Effector CD8-positive, alpha-beta T cell (primary cell): Measurements from ENCODE around the gene SALL2.
"Not testable (repeated sequence)": the region's sequence is repeated elsewhere in the genome, so short reads cannot be mapped to it uniquely, and the experiment has no call there.

Experiments used
- DNase-seq: peaks from one replicate; lab custom pipeline; 2025; lab: John Stamatoyannopoulos, UW
- total RNA-seq, 4 experiments: gene quantifications; one replicate each; lab custom pipeline; 2026; lab: John Stamatoyannopoulos, UW

SALL2 gene
- total RNA-seq = 0.39 to 8.0 (median 3.3) reads per million in 4 experiments

DNA sequence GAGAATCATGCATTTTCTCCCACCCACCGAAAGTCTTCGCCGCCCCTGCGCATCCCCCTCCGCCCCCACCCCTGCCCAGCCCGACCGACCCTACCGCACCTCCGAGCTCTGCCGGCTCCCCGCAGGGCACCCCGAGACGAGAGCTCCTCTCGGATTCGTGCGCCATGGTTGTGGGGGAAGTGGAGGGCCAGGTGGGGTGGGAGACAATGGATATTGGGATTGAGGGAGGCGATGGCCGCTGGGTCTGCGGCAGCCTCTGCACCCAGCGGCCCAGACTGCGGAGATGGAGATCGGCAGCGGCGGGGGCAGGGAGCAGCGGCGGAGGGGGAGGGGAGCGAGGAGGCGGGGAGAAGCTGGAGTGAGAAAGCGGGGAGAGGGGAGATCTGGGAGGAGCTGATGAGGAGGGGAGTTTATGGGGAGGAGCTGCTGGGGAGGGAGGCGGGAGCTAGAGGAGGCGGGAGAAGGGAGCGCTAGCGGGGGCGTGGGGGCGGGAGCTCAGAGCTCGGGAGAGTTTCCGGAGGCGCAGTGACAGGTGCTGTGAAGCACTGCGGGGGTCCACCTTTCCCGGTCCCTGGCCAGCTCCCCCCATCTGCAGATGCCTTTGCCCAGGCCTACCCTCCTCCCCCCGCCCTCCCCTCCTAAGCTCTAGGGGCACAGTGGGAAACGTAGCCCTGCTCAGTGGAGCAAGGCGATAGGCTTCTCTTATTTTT lies at the start of gene SALL2:
SALL2 (minus strand) TSS at position 385 of the 710 bp plus-strand sequence; CDS start at position 166, 219 bp downstream.
- DNase-seq = peak; percentile 69

GRCh38 chr14:21575661-21576060 lies 49.5 kb upstream of the SALL2 start:
- no peak for DNase-seq

- no peak for DNase-seq
Measured at GRCh38 chr14:21572604-21573003, 46.5 kb upstream of the SALL2 start.

DNA sequence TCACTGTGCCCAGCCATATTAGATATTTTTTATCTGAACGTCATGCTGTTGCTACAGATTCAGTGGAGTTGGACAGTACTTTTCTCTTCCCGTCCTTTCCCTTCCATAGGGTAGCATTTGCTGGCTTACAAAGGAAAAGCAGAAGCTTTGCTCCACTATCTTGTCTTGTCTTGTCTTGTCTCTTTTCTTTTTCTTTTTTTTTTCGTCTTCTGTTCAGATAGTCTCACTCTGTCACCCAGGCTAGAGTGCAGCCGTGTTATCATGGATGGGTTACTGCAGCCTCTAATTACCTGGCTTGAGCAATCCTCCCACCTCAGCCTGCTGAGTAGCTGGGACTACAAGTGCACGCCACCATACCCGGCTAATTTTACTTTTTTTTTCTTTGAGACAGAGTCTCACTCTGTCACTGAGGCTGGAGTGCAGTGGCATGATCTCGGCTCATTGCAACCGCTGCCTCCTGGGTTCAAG lies 32.6 kb upstream of the SALL2 start:
- no peak for DNase-seq

GRCh38 chr14:21557084-21557901 lies 31.1 kb upstream of the SALL2 start:
- peak; percentile 72 for DNase-seq

DNA sequence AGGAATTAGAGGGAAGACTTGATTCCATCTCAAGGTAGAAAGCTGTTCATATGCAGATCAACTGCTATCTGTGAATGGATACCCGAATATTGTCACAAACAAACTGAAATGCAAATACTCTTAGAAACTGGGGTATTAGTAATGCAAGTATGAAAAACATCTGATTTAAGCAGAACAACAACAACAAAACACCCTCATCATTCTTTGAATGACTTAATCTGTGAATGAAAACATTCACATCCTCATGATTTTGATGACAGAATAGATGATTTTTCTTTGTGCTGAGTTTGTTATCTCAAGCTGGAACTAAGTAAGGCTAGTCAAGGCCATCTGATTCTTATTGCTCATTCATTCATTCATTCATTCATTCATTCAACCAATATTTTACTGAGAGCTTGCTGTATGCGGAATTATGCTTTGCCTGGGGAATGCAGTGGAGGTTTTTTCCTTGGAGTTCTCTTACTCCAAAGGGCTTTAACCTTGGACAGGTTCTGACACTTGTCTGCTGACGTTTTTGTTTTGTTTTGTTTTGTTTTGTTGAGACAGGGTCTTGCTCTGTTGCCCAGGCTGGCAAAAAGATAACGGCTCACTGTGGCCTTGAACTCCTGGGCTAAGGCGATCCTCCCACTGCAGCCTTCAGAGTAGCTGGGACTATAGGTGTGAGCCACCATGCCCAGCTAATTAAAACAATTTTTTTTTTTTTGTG lies 30.4 kb upstream of the SALL2 start:
- no peak for DNase-seq

GRCh38 chr14:21553266-21553665 lies 27.1 kb upstream of the SALL2 start:
- no peak for DNase-seq

GRCh38 chr14:21544588-21544987 lies 18.4 kb upstream of the SALL2 start:
- not testable (repeated sequence) for DNase-seq

DNA sequence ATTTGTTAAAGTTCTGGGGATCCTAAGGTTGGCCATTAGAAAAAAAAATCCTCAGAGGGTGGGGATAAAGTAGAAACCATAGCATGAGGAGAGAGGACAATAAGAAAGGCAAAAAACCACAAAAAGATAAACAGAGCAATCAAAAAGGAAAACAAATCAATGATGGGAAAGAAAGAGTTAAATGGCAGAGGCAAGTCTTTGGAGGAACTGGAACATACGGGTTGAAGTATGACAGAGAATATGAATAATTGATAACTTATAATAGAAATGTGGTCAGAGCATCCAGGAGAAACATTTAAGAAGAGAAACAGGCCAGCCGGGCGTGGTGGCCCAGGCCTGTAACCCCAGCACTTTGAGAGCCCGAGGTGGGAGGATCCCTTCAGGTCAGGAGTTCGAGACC lies 17.8 kb upstream of the SALL2 start:
- DNase-seq = no peak

DNA sequence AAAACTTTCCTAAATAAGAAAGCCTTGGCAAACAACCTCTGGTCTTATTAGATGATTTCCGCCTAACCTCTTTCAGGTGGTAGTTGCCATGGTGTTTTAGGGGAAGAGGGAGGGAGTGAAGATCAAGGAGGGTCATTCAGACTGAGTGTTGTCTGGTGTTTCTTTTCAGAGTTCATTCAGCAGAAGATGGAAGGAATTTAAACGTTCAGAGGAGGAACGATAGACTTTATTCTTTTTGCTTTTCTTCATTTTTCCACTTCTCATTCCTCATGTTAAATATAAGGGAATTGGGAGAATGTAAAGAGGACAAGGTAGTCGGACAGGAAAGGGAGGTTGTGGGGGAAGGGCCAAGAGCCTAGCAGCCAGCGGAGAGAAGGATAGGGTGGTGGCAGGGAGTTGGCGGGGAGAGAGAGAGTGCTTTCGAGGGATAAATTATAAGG lies 17.4 kb upstream of the SALL2 start:
- DNase-seq = no peak

GRCh38 chr14:21541413-21542074 lies 15.4 kb upstream of the SALL2 start:
- DNase-seq = no peak

GRCh38 chr14:21539189-21539940 lies 13.2 kb upstream of the SALL2 start:
- DNase-seq = no peak

DNA sequence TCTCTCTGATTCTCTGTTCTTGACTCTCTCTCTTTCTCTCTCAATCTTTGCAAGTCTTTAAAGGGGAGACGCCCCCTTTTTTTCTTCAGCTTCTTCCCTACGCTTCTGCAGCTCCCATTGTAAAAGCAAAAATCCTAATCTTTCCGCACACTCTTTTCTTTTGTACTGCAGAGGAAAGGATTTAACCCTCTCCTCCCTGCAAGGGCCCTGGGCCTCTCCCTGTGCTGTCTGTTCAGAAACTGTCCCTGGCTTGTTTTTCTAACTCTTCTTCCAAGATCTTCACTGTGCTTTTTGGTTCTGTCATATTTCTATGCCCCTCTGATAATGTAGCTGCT lies 10.9 kb upstream of the SALL2 start:
- DNase-seq = no peak

DNA sequence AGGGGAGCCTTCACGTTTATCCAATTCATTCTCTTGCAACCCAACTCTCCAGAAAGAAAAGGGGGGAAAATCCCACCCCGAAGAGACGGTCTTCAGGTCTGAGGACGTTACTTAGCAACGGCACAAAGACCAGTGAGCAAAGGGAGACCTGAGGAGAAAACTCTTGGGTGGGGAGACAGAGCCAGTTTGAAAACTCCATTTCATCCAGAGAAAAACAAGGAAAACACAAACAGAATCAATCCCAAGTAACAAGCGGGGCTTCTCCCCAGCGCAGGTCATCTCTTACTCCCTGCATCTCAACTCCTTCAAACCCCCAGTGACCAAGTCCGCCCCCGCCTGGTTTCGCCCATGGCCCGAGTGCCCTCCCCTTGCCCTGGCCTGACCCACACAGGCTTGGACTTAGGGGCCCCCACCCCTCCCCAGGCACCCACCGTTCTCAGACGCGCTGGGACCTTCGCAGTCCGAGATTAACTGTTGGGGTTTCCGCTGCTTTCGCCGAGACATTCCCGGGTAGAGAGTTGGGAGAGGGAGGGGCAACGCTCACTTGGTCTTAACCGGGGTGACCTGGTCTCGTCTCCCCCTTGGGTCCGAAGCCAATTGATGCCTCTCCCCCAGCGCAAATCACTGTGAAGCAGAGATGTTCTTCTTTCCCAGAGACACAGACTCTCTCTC lies 10.4 kb upstream of the SALL2 start:
- DNase-seq = no peak

DNA sequence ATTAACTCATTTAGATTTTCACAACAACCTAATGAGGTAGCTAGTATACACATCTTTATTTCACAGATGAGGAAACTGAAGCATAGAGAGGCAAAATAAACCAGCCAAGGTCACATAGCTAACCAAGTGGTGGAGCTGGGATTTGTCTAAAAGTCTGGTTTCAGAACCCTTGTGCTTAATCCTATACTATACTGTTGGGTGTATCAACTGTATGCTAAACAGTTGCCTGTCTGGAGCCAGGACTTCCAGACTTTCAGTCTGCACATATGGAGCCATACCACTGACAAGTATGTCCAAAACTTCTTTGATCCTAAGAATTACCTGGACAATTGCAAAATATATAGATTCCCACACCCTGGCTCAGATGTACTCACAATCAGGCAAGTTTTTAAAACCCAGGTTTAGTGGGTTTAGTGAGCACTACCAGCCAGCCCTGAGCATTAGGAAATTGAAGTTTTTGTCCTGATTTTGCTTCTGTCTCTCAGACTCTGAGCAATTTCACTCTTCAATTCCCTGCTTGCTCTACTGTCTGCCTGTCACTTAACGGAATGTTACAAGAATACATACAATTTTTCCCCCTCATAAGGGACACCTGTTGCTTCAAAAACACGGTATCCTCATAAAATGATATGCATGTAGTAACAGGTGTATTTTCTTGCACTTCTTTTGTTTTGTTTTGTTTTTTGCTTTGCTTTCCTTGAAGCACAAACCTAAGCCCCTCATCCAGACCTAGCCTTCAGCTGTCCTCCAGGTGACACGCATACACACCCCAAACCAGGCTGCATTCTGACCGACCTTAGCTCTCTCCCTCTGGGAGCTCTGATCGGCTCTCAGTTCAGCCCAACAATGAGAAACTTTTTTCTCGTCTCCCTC lies 9.6 kb upstream of the SALL2 start:
- no peak for DNase-seq

DNA sequence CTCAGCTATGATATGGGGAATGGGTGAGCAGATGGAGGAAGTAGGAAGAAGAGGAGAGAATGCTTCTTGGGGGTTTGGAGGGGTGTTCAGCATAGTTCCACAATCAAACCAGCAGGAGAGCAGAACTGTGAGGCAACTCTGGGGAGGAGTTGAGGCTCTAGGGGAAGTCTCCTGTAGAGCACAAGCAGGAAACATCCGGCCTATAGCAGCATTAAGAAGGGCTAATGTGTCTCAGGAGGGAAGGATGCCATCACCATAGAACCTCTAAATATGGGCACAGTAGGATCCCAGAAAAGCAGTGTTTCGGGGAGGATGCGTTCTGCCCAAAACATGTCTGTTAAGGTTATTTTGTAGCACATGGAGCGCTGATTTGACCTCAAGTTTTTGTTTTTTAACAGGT lies 8.4 kb upstream of the SALL2 start:
- no peak for DNase-seq

GRCh38 chr14:21533294-21533693 lies 7.1 kb upstream of the SALL2 start:
- DNase-seq = no peak

- DNase-seq = no peak
Measured at GRCh38 chr14:21529515-21529914, 3.4 kb upstream of the SALL2 start.
